Measurements from ENCODE around the gene CBX8.

DNA sequence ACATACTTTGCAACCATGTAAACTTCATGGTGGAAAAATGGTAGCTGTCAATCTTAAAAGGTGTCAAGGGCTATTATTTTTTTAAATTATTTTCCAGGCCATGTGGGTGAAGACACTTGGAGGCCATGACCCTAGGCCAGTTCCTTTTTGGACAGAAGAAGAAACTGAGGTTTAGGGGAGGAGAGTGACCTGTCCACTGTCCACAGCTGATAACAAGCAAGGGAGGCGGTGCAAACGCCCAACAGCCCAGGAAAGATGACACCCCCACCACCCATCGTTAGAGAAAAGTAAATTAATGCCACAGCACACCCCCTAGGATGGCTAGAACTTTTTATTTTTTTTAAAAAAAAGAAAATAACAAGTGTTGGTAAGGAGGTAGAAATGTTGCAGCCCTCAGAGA is 46.9 kb downstream of the CBX8 start:
- TF ChIP-seq, protein P1, sequence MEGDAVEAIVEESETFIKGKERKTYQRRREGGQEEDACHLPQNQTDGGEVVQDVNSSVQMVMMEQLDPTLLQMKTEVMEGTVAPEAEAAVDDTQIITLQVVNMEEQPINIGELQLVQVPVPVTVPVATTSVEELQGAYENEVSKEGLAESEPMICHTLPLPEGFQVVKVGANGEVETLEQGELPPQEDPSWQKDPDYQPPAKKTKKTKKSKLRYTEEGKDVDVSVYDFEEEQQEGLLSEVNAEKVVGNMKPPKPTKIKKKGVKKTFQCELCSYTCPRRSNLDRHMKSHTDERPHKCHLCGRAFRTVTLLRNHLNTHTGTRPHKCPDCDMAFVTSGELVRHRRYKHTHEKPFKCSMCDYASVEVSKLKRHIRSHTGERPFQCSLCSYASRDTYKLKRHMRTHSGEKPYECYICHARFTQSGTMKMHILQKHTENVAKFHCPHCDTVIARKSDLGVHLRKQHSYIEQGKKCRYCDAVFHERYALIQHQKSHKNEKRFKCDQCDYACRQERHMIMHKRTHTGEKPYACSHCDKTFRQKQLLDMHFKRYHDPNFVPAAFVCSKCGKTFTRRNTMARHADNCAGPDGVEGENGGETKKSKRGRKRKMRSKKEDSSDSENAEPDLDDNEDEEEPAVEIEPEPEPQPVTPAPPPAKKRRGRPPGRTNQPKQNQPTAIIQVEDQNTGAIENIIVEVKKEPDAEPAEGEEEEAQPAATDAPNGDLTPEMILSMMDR (conservative IDR thresholded peaks at IDR 0.05): no peak
- no peak for TF ChIP-seq ZFX (IDR thresholded peaks at IDR 0.05)

Data from C4-2B (cell line).